Upper lobe of left lung (tissue), 6 donors: ENCODE measurements around the gene CDH13. TPM values are rescaled to one million over a fixed set of nuclear protein-coding genes. Genes with fewer than 3 reads are reported as not detected.

Experiments
- ATAC-seq, 2 donors: fragments of 200-7000 bp; cut with Tn5 transposase; one replicate each; pipeline ENCODE4 v1.9.1; 2022; ENCODE audit warnings: mild to moderate bottlenecking in 2 of 2, moderate library complexity in 2 of 2; ENCODE audit not compliant: low FRiP score in 2 of 2
- DNase-seq, 2 donors: peaks; one replicate each; pipeline ENCODE4 v3.0.0-alpha.2; 2019 to 2020
- H3K27ac ChIP-seq, 4 donors: fragments of 200-600 bp; sonication (generic); one replicate each; pipeline ENCODE4 v1.5.1; 2016 to 2019
- H3K27me3 ChIP-seq, 4 donors: fragments of 200-600 bp; sonication (generic); one replicate each; pipeline ENCODE4 v1.5.1; 2017 to 2019
- H3K36me3 ChIP-seq, 4 donors: fragments of 200-600 bp; sonication (generic); one replicate each; pipeline ENCODE4 v1.5.1; 2016 to 2019
- H3K4me1 ChIP-seq, 4 donors: fragments of 200-600 bp; sonication (generic); one replicate each; pipeline ENCODE4 v1.5.1; 2018 to 2019
- H3K4me3 ChIP-seq, 4 donors: fragments of 200-600 bp; sonication (generic); one replicate each; pipeline ENCODE4 v1.5.1; 2017 to 2019; ENCODE audit warnings: mild to moderate bottlenecking in 2 of 4, moderate library complexity in 1 of 4
- H3K9me3 ChIP-seq, 4 donors: fragments of 200-600 bp; sonication (generic); one replicate each; pipeline ENCODE4 v1.5.1; 2018 to 2019
- EP300 ChIP-seq, 4 donors: sonication (generic); formaldehyde crosslinking; IDR thresholded peaks; one replicate each; pipeline ENCODE4 v1.5.1; 2017; ENCODE audit warnings: antibody characterized with exemption in 4 of 4, control low read depth in 2 of 4
- POLR2A ChIP-seq, 4 donors: fragments of 450-650 bp; IDR thresholded peaks; one replicate each; pipeline ENCODE4 v1.5.1; 2016 to 2017; ENCODE audit warnings: antibody characterized with exemption in 4 of 4, mild to moderate bottlenecking in 2 of 4
- POLR2AphosphoS5 ChIP-seq, 2 donors: sonication (generic); formaldehyde crosslinking; IDR thresholded peaks; one replicate each; pipeline ENCODE4 v1.5.1; 2017; ENCODE audit warnings: antibody characterized with exemption in 2 of 2
- WGBS, 2 donors: methylation state at CpG; one replicate each; pipeline ENCODE4 v1.1.5; 2017 to 2018; 5-methylcytosine and 5-hydroxymethylcytosine counted together
- total RNA-seq, 6 donors: library from RNA; depleted of rRNA in 4 of 6; stranded (reverse); fragments of >200 nt in 4 of 6; gene quantifications; one replicate each; pipeline versions ENCODE4 v1.1.0 to v1.2.1, GENCODE V29; 2016 to 2021
- TF ChIP-seq, protein P1 (sequence below), 6 experiments: fragments of 450-650 bp in 4 of 6; fragments of 200-600 bp in 2 of 6; sonication (generic) in 2 of 6; IDR thresholded peaks; one replicate each; pipeline ENCODE4 v1.5.1; 2016 to 2019; ENCODE audit warnings: antibody characterized with exemption in 6 of 6
- donor health status: DM: no; HTN: no; CAD: no; lungs with moderate emphysema.
- donor health status: DM: no; HTN: yes; CAD: no; lungs with severe emphysema.

CDH13 gene
- total RNA-seq, 6 donors from 2014 or later: 11.3 to 39.8 (median 19.9) TPM

GRCh38 chr16:82651921-82652601 lies 25.3 kb downstream of the CDH13 start:
- WGBS, 2 donors: 65 to 76% methylated on average over 7 of the region's 7 CpGs
- Histone ChIP-seq H3K27ac (no peak overlapping the region), H3K36me3 (no peaks in the 10 kb centered on the region), H3K27me3 (no peaks in the 10 kb centered on the region), H3K4me1 (peaks cover 0 to 23% (median 8%) of the 10 kb centered on the region in 4 donors), H3K4me3 (no peak overlapping the region), H3K9me3 (no peaks in the 10 kb centered on the region)
- TF ChIP-seq POLR2AphosphoS5 (IDR thresholded peaks at IDR 0.05) (no peak), POLR2A (IDR thresholded peaks at IDR 0.05) (no peak), EP300 (IDR thresholded peaks at IDR 0.05) (no peak)
- TF ChIP-seq, protein P1, sequence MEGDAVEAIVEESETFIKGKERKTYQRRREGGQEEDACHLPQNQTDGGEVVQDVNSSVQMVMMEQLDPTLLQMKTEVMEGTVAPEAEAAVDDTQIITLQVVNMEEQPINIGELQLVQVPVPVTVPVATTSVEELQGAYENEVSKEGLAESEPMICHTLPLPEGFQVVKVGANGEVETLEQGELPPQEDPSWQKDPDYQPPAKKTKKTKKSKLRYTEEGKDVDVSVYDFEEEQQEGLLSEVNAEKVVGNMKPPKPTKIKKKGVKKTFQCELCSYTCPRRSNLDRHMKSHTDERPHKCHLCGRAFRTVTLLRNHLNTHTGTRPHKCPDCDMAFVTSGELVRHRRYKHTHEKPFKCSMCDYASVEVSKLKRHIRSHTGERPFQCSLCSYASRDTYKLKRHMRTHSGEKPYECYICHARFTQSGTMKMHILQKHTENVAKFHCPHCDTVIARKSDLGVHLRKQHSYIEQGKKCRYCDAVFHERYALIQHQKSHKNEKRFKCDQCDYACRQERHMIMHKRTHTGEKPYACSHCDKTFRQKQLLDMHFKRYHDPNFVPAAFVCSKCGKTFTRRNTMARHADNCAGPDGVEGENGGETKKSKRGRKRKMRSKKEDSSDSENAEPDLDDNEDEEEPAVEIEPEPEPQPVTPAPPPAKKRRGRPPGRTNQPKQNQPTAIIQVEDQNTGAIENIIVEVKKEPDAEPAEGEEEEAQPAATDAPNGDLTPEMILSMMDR (IDR thresholded peaks at IDR 0.05): no peak
- ATAC-seq: no peak
- DNase-seq: no peak

DNA sequence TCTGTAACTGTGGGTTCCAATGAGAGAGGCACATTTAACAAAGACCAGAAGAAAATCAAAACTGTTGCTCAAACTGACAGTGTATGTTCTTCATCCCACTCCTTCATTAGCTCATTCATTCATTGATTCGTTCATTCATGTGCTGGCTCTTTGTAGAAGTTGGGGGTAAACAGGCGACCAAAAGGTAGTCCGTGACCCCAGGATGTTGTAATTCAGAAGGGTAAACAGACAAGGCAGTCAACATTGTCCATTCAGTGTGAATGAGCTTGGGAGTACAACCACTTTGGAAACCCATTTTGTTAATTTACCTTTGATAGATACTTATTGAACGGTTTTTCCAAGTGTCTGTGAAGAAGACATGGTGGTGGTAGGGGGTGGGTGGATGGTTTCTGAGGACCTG lies 26.1 kb downstream of the CDH13 start:
- no peak overlapping the region for H3K4me3 ChIP-seq

DNA sequence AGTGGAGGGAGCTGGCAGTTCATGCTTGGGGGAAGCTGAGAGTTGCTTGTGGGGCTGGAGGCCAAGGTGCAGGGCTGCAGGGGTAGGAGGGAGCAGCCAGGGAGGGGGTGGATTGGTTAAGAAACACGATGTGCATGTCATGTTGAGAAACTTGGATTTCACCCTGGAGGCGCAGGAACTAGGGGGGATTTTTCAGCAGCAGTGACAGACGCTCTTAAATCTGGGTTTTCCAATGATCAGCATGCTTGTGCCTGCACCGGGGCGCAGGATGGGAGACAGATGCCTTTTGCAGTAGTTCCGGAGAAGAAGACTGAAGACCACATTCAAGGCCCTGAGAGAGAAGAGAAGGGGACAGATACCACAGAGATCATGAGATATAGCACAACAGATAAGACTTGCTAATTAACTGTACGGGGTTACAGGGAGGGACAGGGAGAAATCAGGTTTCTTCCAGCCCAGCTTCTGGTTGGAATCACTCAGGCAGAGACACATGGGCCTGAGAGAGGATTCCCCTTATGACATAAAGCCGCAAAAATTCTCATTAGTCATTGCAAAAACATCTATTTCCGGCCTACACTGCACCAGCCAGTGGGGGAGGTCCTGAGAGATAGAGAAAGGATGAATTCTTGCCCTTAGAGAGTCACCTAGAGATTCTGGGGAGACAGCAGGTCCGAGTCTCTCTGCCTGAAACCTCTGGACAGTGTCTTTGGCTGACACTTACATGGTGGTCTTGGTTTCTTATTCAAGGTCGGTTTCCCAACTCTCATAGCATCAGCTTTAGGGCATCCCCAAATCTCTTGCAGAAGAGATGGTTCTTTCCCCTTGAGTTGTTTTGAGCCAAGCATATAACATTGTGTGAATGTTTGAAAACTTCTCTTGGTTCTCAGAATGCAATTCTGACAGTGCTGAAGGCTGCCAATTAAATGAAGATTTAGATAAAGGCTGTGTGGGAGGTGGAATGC lies 27.1 kb downstream of the CDH13 start:
- no peak for DNase-seq
- Histone ChIP-seq H3K4me3 (no peak overlapping the region), H3K27ac (peak overlapping the region in 1 of 4 donors; percentile 44), H3K9me3 (no peaks in the 10 kb centered on the region), H3K4me1 (peaks cover 3 to 23% (median 8%) of the 10 kb centered on the region in 4 donors), H3K27me3 (no peaks in the 10 kb centered on the region), H3K36me3 (no peaks in the 10 kb centered on the region)
- ATAC-seq: peak; percentile 49 to 56
- 74 to 75% methylated on average over 9 to 11 of the region's 11 CpGs for WGBS, 2 donors
- TF ChIP-seq POLR2A (IDR thresholded peaks at IDR 0.05): no peak
- no peak for TF ChIP-seq POLR2AphosphoS5 (IDR thresholded peaks at IDR 0.05)
- no peak for TF ChIP-seq EP300 (IDR thresholded peaks at IDR 0.05)
- TF ChIP-seq, protein P1 (IDR thresholded peaks at IDR 0.05): no peak

More for the DNA sequence above, 26.1 kb downstream of the CDH13 start:
- WGBS, 2 donors: 89 to 91% methylated on average over 4 of the region's 4 CpGs
- ATAC-seq (no peak), DNase-seq (no peak)
- no peaks in the 10 kb centered on the region for H3K27me3 ChIP-seq
- H3K27ac ChIP-seq: no peak overlapping the region
- H3K36me3 ChIP-seq: no peaks in the 10 kb centered on the region
- TF ChIP-seq, protein P1 (IDR thresholded peaks at IDR 0.05): no peak
- TF ChIP-seq POLR2A (IDR thresholded peaks at IDR 0.05): no peak
- no peak for TF ChIP-seq EP300 (IDR thresholded peaks at IDR 0.05)
- no peak for TF ChIP-seq POLR2AphosphoS5 (IDR thresholded peaks at IDR 0.05)
- H3K4me1 ChIP-seq: peaks cover 1 to 23% (median 8%) of the 10 kb centered on the region in 4 donors
- no peaks in the 10 kb centered on the region for H3K9me3 ChIP-seq

DNA sequence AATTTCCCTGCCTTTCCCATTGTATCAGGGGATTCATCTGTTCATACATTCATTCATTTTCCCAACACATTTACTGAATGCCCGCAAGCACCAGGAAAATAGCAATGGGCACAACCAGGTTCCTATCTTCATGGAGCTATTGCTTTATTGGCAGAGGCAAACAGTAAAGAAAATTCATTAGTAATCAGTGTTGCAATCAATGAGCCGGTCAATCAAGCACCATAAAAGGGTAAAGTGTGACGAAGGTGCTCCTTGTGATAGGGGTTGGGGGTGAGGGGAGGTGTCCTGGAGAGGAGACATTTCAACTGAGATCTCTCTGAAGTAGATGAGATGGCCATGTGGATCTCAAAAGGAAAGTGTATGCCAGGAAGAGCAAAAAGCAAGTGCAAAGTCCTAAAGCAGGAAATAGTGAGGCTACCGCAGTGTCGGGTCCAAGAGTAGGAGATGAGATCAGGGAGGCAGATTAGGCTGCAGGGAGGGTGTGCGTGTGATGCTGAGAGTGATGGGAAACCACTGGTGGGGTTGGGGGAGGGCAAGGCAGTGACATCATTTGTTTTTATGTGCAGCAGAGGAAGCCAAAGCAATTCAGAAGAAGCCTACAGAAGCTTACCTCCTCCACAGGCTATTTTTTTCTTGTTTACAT lies 28.4 kb downstream of the CDH13 start:
- Histone ChIP-seq H3K4me1 (peaks cover 3 to 23% (median 8%) of the 10 kb centered on the region in 4 donors), H3K27ac (peak overlapping the region in 1 of 4 donors; percentile 5), H3K9me3 (no peaks in the 10 kb centered on the region), H3K36me3 (no peaks in the 10 kb centered on the region), H3K27me3 (no peaks in the 10 kb centered on the region), H3K4me3 (no peak overlapping the region)
- 40 to 44% methylated on average over 6 of the region's 6 CpGs for WGBS, 2 donors
- TF ChIP-seq, protein P1 (IDR thresholded peaks at IDR 0.05): no peak
- TF ChIP-seq EP300 (IDR thresholded peaks at IDR 0.05) (no peak), POLR2AphosphoS5 (IDR thresholded peaks at IDR 0.05) (no peak), POLR2A (IDR thresholded peaks at IDR 0.05) (no peak)
- ATAC-seq (peak in 1 of 2 donors; percentile 41), DNase-seq (peak in 1 of 2 donors; percentile 30)
